ENCODE data around the gene B4GALNT2. TPM values are rescaled to one million over a fixed set of nuclear protein-coding genes. Genes with fewer than 3 reads are reported as not detected.
"Not testable (repeated sequence)": the region's sequence is repeated elsewhere in the genome, so short reads cannot be mapped to it uniquely, and the experiment has no call there.

B4GALNT2 gene
- total and polyA plus RNA-seq, 2 experiments from 2014 or later: not detected

GRCh38 chr17:49122566-49122965 is 10.0 kb upstream of the B4GALNT2 start:
- Histone ChIP-seq H4K20me1 (ENCODE audit: insufficient read depth) (no peaks in the 10 kb centered on the region), H3K4me3 (no peak overlapping the region), H3K79me2 (ENCODE audit: insufficient read depth) (no peaks in the 10 kb centered on the region), H3K4me2 (ENCODE audit: unreplicated experiment) (no peak overlapping the region), H3K36me3 (ENCODE audit: low read depth) (no peaks in the 10 kb centered on the region), H3K9ac (no peak overlapping the region), H3F3A (ENCODE audit: insufficient read depth) (no peaks in the 10 kb centered on the region), H3K27ac (no peak overlapping the region), H3K4me1 (ENCODE audit: insufficient read depth) (no peaks in the 10 kb centered on the region), H3K9me2 (ENCODE audit: insufficient read depth) (no peaks in the 10 kb centered on the region), H3K27me3 (replicated peaks; ENCODE audit: insufficient read depth) (peaks cover 22% of the 10 kb centered on the region; the same call in 1 of the 2 replicates), H3K9me3 (ENCODE audit: low read depth) (no peaks in the 10 kb centered on the region), H2AFZ (no peak overlapping the region)
- DNase-seq: no peak
- in situ Hi-C loops (cut with MboI): no loop called here
- 34 to 38% methylated on average over 4 of the region's 4 CpGs for WGBS, 2 experiments (ENCODE audit: low coverage in 1 of 2, low lambda C conversion rate in 2 of 2, missing lambda C conversion rate in 2 of 2)
- TF ChIP-seq EZH2phosphoT487 (IDR thresholded peaks at IDR 0.05; ENCODE audit: insufficient read depth, low read depth) (no peak), EZH2 (IDR thresholded peaks at IDR 0.05; ENCODE audit: insufficient read depth, poor library complexity, severe bottlenecking) (no peak)

DNA sequence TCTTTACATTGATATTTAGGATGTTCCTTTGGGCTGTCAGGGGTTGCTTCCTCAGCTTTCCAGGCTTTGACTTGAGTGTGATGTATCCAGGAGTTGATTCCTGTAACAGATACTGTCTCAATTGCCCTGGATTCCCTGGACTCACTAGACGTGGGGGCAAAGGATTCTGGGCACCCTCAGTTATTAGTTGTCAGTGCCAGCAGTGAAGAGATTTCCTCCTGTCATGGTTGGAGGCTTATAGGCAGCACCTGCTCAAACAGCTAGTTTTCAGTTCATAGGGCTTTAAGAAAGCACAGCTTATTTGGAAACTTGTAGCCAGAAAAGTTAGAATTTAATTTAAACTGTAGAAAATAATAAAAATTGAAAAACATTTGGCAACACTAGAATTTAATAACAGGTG is 9.5 kb upstream of the B4GALNT2 start:
- in situ Hi-C loops (cut with MboI): no loop called here
- WGBS, 2 experiments (ENCODE audit: low coverage in 1 of 2, low lambda C conversion rate in 2 of 2, missing lambda C conversion rate in 2 of 2): 10 to 15% methylated on average over 1 of the region's 1 CpG
- Histone ChIP-seq H2AFZ (no peak overlapping the region), H3K4me3 (no peak overlapping the region), H3K9me3 (ENCODE audit: low read depth) (no peaks in the 10 kb centered on the region), H3K27ac (no peak overlapping the region), H3K36me3 (ENCODE audit: low read depth) (no peaks in the 10 kb centered on the region), H3K27me3 (replicated peaks; ENCODE audit: insufficient read depth) (peaks cover 22% of the 10 kb centered on the region; the same call in 1 of the 2 replicates), H3K9ac (no peak overlapping the region), H3K4me2 (ENCODE audit: unreplicated experiment) (no peak overlapping the region), H3K79me2 (ENCODE audit: insufficient read depth) (no peaks in the 10 kb centered on the region), H3K4me1 (ENCODE audit: insufficient read depth) (no peaks in the 10 kb centered on the region), H3K9me2 (ENCODE audit: insufficient read depth) (no peaks in the 10 kb centered on the region), H4K20me1 (ENCODE audit: insufficient read depth) (no peaks in the 10 kb centered on the region), H3F3A (ENCODE audit: insufficient read depth) (no peaks in the 10 kb centered on the region)
- no peak for TF ChIP-seq EZH2 (IDR thresholded peaks at IDR 0.05; ENCODE audit: insufficient read depth, poor library complexity, severe bottlenecking)
- no peak for TF ChIP-seq EZH2phosphoT487 (IDR thresholded peaks at IDR 0.05; ENCODE audit: insufficient read depth, low read depth)
- DNase-seq: no peak

DNA sequence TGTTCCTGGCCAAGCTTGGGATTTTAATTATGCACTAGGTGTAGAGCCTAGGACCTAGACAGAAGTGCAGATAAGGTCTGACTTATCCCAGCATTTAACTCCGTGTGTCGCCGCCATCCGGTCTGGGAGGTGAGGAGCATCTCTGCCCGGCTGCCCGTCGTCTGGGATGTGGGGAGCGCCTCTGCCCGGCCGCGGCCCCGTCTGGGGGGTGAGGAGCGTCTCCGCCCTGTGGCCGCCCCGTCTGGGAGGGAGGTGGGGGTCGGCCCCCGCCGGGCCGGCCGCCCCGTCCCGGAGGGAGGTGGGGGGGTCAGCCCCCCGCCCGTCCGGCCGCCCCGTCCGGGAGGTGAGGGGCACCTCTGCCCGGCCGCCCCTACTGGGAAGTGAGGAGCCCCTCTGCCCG is 7.1 kb upstream of the B4GALNT2 start:
- Histone ChIP-seq H3K36me3 (ENCODE audit: low read depth) (no peaks in the 10 kb centered on the region), H3K79me2 (ENCODE audit: insufficient read depth) (no peaks in the 10 kb centered on the region), H2AFZ (no peak overlapping the region), H3K9me2 (ENCODE audit: insufficient read depth) (no peaks in the 10 kb centered on the region), H4K20me1 (ENCODE audit: insufficient read depth) (no peaks in the 10 kb centered on the region), H3K4me2 (ENCODE audit: unreplicated experiment) (no peak overlapping the region), H3K4me3 (no peak overlapping the region), H3K27ac (no peak overlapping the region), H3K9me3 (ENCODE audit: low read depth) (no peaks in the 10 kb centered on the region), H3F3A (ENCODE audit: insufficient read depth) (no peaks in the 10 kb centered on the region), H3K4me1 (ENCODE audit: insufficient read depth) (no peaks in the 10 kb centered on the region), H3K9ac (no peak overlapping the region), H3K27me3 (replicated peaks; ENCODE audit: insufficient read depth) (0 out of 2 replicates have a peak, but pooled peaks cover 10% of the 10 kb centered on the region)
- no peak for DNase-seq
- in situ Hi-C loops (cut with MboI): no loop called here
- TF ChIP-seq EZH2 (IDR thresholded peaks at IDR 0.05; ENCODE audit: insufficient read depth, poor library complexity, severe bottlenecking) (no peak), EZH2phosphoT487 (IDR thresholded peaks at IDR 0.05; ENCODE audit: insufficient read depth, low read depth) (no peak)
- 76 to 83% methylated on average over 8 to 18 of the region's 32 CpGs for WGBS, 2 experiments (ENCODE audit: low coverage in 1 of 2, low lambda C conversion rate in 2 of 2, missing lambda C conversion rate in 2 of 2)

DNA sequence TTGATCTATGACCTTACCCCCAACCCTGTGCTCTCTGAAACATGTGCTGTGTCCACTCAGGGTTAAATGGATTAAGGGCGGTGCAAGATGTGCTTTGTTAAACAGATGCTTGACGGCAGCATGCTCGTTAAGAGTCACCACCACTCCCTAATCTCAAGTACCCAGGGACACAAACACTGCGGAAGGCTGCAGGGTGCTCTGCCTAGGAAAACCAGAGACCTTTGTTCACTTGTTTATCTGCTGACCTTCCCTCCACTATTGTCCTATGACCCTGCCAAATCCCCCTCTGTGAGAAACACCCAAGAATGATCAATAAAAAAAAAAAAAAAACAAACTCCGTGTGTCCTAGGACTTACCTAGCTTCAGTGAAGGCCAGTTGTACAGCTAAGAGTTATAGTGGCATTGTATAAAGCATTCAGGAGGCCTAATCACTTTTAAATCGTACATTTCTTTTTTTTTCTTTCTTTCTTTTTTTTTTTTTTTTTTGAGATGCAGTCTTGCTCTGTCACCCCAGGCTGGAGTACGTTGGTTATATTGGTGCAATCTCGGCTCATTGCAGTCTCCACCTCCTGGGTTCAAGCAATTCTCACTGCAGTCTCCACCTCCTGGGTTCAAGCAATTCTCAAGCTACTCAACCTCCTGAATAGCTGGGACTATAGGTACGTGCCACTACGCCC is 6.2 kb upstream of the B4GALNT2 start:
- H3K9ac ChIP-seq; H3K4me2 ChIP-seq (ENCODE audit: unreplicated experiment); H3K36me3 ChIP-seq (ENCODE audit: low read depth); H3K4me3 ChIP-seq; H3K27me3 ChIP-seq (replicated peaks; ENCODE audit: insufficient read depth); H3K9me3 ChIP-seq (ENCODE audit: low read depth); H3K27ac ChIP-seq; H3K4me1 ChIP-seq (ENCODE audit: insufficient read depth); H2AFZ ChIP-seq; H3K9me2 ChIP-seq (ENCODE audit: insufficient read depth); DNase-seq; H3K79me2 ChIP-seq (ENCODE audit: insufficient read depth); H3F3A ChIP-seq (ENCODE audit: insufficient read depth); in situ Hi-C loops (cut with MboI); H4K20me1 ChIP-seq (ENCODE audit: insufficient read depth): not testable (repeated sequence)
- WGBS, 2 experiments (ENCODE audit: low coverage in 1 of 2, low lambda C conversion rate in 2 of 2, missing lambda C conversion rate in 2 of 2): 39 to 45% methylated on average over 10 of the region's 10 CpGs

DNA sequence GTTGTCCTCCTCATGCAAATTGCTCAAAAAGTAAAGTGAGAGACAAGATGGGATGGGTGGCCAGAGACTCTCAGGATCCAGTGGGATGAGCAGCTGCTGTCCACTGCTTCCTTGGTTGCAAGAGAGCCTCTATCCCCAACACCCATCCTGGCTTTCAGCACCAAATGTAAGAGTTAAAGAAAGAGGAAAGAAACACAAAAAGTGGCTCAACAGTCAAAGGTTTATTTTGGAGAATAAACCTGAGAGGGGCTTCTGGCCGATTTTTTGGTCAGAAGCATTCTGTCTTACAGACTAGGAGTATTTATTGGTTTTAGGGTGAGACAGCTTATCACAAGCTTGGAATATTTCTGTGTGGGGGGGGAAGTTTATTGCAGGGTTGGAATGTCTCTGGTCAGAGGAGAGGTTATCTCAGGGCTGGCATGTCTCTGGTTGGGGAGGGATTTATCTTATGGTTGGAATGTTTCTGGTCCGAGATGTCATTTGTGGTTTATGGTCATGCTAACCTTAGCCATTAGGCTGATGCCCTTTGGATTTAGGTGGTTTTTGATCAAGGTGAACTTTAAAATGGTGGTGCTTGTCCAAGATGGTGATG is 3.1 kb upstream of the B4GALNT2 start:
- H3K9ac ChIP-seq; H3K27ac ChIP-seq; H4K20me1 ChIP-seq (ENCODE audit: insufficient read depth); DNase-seq; H3K4me1 ChIP-seq (ENCODE audit: insufficient read depth); H2AFZ ChIP-seq; H3K4me3 ChIP-seq; H3F3A ChIP-seq (ENCODE audit: insufficient read depth); H3K36me3 ChIP-seq (ENCODE audit: low read depth); H3K9me2 ChIP-seq (ENCODE audit: insufficient read depth); H3K9me3 ChIP-seq (ENCODE audit: low read depth); H3K79me2 ChIP-seq (ENCODE audit: insufficient read depth); in situ Hi-C loops (cut with MboI); H3K4me2 ChIP-seq (ENCODE audit: unreplicated experiment): not testable (repeated sequence)
- 14 to 32% methylated on average over 1 to 2 of the region's 2 CpGs for WGBS, 2 experiments (ENCODE audit: low coverage in 1 of 2, low lambda C conversion rate in 2 of 2, missing lambda C conversion rate in 2 of 2)
- H3K27me3 ChIP-seq (replicated peaks; ENCODE audit: insufficient read depth): peaks cover 26% of the 10 kb centered on the region
